Measurements from ENCODE around the gene CPNE1. TPM values are rescaled to one million over a fixed set of nuclear protein-coding genes. Genes with fewer than 3 reads are reported as not detected.

The CPNE1 gene
- polyA plus RNA-seq, 6 donors from 2014 or later = 178 to 542 (median 337) TPM

DNA sequence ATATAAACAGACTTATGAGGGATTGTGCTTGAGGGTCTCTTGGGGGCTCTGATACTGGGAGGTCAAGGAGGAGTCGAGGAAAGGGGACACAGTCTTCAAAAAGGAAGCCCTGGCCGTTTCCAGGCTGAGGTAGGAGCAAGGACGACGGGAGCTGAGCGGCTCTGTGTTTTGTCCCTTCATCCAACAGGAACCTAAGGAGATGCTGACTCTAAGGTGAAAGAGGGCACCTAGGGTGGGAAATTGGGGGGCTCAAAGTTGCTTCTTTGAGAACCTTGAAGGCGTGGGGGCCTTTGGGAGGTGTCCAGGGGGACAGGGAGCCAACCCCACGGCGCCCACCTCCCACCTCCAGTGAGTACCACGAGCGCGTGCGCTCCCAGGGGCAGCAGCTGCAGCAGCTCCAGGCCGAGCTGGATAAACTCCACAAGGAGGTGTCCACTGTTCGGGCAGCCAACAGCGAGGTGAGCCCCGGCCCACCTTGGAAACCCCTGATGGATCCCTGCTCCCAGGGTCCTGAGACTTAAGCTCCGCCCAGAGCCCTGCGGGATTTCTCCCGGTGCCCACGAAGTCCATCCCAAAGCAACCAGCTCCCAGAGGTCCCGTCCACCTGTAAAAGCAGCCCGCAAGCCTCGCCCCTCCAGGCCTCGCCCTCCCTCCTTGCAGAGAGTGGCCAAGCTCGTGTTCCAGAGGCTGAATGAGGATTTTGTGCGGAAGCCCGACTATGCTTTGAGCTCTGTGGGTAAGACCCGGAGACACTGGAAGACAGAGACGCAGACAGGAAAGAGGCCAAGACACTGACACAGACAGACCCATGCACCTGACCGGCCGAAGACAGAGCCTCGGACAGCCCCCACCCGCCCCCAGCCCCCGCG, 46.2 kb downstream of the CPNE1 start:
- peaks cover 0 to 4% (median 4%) of the 10 kb centered on the region in 3 donors for H3K27me3 Mint-ChIP-seq
- ATAC-seq (ENCODE audit: low read depth in 2 of 2) (no peak), DNase-seq (no peak)
- H3K4me3 Mint-ChIP-seq = peak overlapping the region; percentile 85 to 96 (median 92)
- H3K9me3 Mint-ChIP-seq = no peaks in the 10 kb centered on the region
- no peaks in the 10 kb centered on the region for H3K36me3 Mint-ChIP-seq
- peaks cover 38 to 53% (median 50%) of the 10 kb centered on the region in 3 donors for H3K4me1 Mint-ChIP-seq
- H3K27ac Mint-ChIP-seq = peak overlapping the region; percentile 60 to 99 (median 77)

DNA sequence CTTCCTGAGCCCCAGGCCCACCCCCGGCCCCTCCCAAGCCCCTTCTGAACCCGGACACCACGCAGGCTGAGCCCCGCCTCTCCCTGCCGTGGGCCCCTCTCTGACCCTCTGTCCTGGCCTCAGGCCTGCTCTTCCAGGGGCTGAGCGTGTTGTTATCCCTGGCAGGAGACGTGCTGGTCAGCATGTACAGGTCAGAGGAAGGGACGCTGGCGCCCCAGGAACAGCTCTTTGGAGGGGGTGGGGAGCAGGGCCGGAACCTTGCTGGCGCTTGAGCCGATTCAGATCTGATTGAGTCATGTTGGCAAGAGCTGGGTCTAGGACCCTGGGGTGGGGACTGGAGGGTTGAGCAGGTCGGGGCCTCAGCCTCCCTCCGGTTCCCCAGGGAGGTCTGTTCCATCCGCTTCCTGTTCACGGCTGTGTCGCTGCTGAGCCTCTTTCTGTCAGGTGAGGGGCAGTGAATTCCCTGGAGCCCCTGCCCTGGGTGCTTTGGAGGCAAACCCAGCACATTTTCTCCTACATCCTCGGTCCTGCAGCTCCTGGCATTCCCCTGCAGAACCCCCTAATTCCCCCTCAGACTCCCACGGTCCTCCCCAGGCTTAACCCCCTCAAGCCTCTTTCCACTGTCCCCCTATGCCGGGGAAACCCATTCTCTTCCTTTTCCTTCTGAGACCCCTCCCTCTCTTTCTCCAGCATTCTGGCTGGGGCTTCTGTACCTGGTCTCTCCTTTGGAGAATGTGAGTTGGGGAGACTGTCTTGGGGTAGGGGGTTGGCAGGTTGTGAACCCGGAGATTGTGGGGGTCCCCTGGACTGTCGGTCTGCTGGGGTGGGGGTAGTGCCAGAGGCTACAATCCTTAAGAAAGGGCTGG, 47.1 kb downstream of the CPNE1 start:
- DNase-seq (peak; percentile 60), ATAC-seq (ENCODE audit: low read depth in 2 of 2) (no peak)
- Mint-ChIP-seq H3K27ac (peak overlapping the region; percentile 27 to 99 (median 78)), H3K4me1 (peaks cover 38 to 55% (median 50%) of the 10 kb centered on the region in 3 donors), H3K4me3 (peak overlapping the region; percentile 85 to 96 (median 92)), H3K27me3 (peaks cover 0 to 4% (median 4%) of the 10 kb centered on the region in 3 donors), H3K9me3 (no peaks in the 10 kb centered on the region), H3K36me3 (no peaks in the 10 kb centered on the region)

DNA sequence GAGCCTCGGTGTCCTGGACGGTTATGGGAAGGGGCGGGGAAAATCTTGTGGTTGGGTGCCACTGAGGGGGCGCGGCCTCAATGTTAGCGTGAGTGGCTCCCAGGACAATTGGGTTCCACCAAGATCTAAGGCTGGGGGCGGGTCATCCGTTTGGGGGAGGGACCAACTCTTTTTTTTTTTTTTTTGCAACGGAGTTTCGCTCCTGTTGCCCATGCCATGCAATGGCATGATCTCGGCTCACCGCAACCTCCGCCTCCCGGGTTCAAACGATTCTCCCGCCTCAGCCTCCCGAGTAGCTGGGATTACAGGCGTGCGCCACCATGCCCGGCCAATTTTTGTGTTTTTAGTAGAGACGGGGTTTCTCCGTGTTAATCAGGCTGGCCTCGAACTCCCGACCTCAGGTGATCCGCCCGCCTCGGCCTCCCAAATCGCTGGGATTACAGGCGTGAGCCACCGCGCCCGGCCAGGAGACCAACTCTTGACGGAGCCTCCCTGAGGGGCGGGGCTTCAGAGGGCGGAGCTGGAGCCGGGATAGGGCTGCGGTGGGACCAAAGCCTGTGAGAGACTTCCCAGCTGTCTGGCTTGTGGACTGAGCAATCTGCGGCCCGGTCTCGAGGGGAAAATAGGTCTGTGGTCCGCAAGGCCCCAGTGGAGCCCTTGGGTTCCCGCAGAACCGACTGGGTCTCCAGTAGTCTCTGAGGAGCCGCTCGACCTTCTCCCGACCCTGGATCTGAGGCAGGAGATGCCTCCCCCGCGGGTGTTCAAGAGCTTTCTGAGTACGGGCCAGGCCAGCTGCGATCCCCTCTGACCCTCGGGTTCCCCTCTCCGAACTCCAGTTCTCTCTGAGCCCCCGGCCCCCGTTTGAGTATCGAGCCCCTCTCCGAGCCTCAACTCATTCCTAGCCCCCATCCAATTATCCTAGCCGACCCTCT, 48.0 kb downstream of the CPNE1 start:
- H3K36me3 Mint-ChIP-seq = no peaks in the 10 kb centered on the region
- H3K27me3 Mint-ChIP-seq = peaks cover 0 to 4% (median 4%) of the 10 kb centered on the region in 3 donors
- ATAC-seq (ENCODE audit: low read depth in 2 of 2) (no peak), DNase-seq (no peak)
- H3K27ac Mint-ChIP-seq = peak overlapping the region; percentile 59 to 100 (median 97)
- peak overlapping the region; percentile 85 to 96 (median 92) for H3K4me3 Mint-ChIP-seq
- H3K9me3 Mint-ChIP-seq = no peaks in the 10 kb centered on the region
- H3K4me1 Mint-ChIP-seq = peaks cover 42 to 61% (median 58%) of the 10 kb centered on the region in 3 donors

DNA sequence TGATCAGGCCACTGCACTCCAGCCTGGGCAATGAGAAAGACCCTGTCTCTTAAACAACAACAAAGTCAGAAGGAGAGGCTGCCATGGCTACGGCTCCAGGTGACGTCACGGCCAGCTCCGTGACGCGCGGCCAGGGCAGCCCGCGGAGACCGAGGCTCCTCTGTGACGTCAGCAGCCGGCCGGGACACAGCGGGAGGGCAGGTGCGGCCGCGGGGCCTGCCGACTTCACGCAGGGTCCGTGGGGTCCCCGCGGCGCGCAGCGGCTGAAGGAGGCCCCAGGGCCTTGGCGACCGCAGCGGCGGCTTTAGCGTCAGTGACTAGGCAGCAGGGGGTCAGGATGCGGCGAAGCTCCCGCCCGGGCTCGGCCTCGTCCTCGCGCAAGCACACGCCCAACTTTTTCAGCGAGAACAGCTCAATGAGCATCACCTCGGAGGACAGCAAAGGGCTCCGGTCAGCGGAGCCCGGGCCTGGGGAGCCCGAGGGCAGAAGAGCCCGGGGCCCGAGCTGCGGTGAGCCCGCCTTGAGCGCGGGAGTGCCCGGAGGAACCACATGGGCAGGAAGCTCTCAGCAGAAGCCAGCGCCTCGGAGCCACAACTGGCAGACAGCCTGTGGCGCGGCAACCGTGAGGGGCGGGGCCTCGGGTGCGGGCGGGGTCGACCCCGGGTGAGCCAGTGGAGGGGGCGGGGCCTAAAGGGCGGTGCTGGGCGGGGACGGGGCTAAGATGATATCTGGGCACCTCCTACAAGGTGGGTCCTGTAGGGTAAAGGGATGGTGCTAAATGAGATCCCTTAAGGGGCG, 48.8 kb downstream of the CPNE1 start, which contains the start of gene SPAG4:
TSS of gene SPAG4 (plus strand) at position 163 of the 798 bp plus-strand sequence. CDS start at position 338, 175 bp downstream.
- Mint-ChIP-seq H3K4me1 (peaks cover 42 to 66% (median 61%) of the 10 kb centered on the region in 3 donors), H3K36me3 (no peaks in the 10 kb centered on the region), H3K27me3 (peaks cover 0 to 4% (median 4%) of the 10 kb centered on the region in 3 donors), H3K9me3 (no peaks in the 10 kb centered on the region), H3K4me3 (peak within 1 kb of the TSS; percentile 85 to 96 (median 92)), H3K27ac (peak within 1 kb of the TSS; percentile 99 to 100 (median 100))
- ATAC-seq (ENCODE audit: low read depth in 2 of 2) (peak; percentile 75), DNase-seq (peak; percentile 98)

DNA sequence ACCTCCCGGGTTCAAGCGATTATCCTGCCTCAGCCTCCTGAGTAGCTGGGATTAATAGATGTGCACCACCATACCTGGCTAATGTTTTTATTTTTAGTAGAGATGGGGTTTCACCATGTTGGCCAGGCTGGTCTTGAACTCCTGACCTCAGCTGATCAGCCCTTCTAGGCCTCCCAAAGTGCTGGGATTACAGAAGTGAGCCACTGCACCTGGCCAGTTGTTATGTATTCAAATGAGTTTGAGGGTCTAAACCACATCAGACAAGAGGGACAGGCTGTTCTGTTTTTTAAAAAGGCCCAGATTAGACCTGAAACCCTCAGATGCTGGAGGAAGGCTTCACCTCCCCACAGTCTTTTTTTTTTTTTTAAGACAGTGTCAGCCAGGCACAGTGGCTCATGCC, 53.2 kb downstream of the CPNE1 start:
- H3K4me3 Mint-ChIP-seq = peak overlapping the region in 1 of 8 donors; percentile 84
- peaks cover 0 to 4% (median 0%) of the 10 kb centered on the region in 3 donors for H3K27me3 Mint-ChIP-seq
- no peaks in the 10 kb centered on the region for H3K9me3 Mint-ChIP-seq
- H3K27ac Mint-ChIP-seq = peak overlapping the region in 3 of 6 donors; percentile 27 to 85 (median 36)
- peaks cover 17 to 32% (median 30%) of the 10 kb centered on the region in 3 donors for H3K4me1 Mint-ChIP-seq
- no peak for ATAC-seq (ENCODE audit: low read depth in 2 of 2)
- DNase-seq = no peak
- no peaks in the 10 kb centered on the region for H3K36me3 Mint-ChIP-seq

DNA sequence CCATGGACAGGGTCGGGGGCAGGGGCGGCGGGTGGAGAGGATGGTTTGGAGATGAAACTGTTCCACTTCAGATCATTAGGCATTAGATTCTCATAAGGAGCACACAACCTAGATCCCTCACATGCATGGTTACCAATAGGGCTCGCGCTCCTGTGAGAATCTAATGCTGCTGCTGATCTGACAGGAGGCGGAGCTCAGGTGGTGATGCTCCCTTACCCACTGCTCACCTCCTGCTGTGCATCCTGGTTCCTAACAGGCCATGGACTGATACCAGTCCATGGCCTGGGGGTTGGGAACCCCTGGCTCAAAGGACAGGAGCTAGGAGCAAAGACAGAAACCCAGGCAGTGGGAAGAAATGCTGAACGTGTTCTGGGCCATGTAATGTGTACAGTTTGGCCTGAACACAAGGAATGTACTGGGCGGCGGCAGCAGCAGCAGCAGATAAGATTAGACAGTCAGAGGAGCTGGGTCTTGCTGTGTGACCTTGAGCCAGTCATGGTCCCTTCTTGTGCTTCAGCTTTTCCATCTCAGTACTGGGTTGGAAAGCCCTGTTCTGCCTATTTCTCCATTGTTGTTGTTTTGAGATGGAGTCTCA, 53.8 kb downstream of the CPNE1 start:
- H3K27me3 Mint-ChIP-seq = peaks cover 0 to 4% (median 0%) of the 10 kb centered on the region in 3 donors
- no peaks in the 10 kb centered on the region for H3K36me3 Mint-ChIP-seq
- H3K9me3 Mint-ChIP-seq = no peaks in the 10 kb centered on the region
- DNase-seq = no peak
- peaks cover 13 to 29% (median 26%) of the 10 kb centered on the region in 3 donors for H3K4me1 Mint-ChIP-seq
- peak overlapping the region in 3 of 6 donors; percentile 27 to 82 (median 36) for H3K27ac Mint-ChIP-seq
- no peak overlapping the region for H3K4me3 Mint-ChIP-seq
- no peak for ATAC-seq (ENCODE audit: low read depth in 2 of 2)

DNA sequence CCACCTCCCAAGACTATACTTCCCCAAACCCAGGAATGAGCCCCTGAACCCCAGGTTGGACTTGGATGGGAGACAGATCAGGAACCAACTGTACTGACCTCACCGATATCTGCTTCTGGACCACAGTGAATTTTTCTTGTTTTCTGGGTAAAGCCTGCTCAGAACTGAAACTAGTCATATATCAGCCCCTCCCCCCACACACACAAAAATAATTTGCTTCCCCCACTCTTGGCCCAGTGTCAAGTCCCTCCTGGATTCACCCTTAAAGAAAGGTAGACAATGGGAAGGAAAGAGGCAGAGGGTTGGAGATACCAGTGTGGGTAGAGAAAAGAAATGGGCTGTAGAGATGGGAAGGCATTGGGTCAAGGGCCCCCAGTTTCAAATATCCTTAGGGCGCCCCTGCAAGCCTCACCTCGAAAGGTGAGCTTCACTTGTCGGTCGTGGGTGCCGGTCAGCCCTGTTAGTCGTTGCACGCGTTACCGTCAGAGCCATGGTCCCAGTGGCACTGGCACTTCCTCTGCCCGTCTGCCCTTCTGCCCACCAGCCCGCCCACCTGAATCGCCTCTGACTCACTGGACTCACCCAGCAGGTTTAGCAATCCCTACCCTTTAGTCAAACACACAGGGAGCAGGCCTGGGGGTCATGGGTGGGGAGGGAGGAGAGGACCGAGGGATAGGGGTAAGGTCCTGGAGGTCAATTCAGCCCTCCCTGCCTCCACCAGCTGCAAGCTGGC, 57.5 kb downstream of the CPNE1 start:
- Mint-ChIP-seq H3K9me3 (no peaks in the 10 kb centered on the region), H3K4me3 (no peak overlapping the region), H3K36me3 (no peaks in the 10 kb centered on the region), H3K27ac (peak overlapping the region in 2 of 6 donors; percentile 38 to 39), H3K4me1 (peaks cover 0 to 12% (median under 1%) of the 10 kb centered on the region in 3 donors), H3K27me3 (peaks cover 8 to 16% (median 15%) of the 10 kb centered on the region in 3 donors)
- ATAC-seq (ENCODE audit: low read depth in 2 of 2) = no peak
- DNase-seq = no peak

DNA sequence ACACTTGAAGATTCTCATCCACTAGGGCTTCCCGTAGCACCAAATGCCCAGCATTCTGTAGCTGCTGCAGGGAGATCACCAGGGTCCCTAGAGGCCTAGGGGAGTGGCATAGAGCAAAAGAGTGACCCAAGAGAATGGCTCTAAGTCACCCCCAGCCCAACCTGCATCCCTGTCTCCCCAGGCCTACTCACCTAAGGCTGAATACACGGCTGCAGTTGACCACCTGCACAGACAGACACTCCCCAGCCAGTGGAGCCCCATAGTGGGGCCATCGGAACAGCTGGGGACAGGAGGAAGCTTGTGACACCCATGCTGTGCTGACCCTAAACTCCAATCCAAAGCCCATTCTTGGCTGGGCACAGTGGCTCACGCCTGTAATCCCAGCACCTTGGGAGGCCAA, 58.6 kb downstream of the CPNE1 start:
- no peaks in the 10 kb centered on the region for H3K36me3 Mint-ChIP-seq
- no peaks in the 10 kb centered on the region for H3K9me3 Mint-ChIP-seq
- H3K27me3 Mint-ChIP-seq = peaks cover 12 to 25% (median 17%) of the 10 kb centered on the region in 3 donors
- H3K4me3 Mint-ChIP-seq = no peak overlapping the region
- ATAC-seq (ENCODE audit: low read depth in 2 of 2) (no peak), DNase-seq (no peak)
- H3K27ac Mint-ChIP-seq = no peak overlapping the region
- H3K4me1 Mint-ChIP-seq = peaks cover under 1 to 7% (median 5%) of the 10 kb centered on the region in 3 donors

DNA sequence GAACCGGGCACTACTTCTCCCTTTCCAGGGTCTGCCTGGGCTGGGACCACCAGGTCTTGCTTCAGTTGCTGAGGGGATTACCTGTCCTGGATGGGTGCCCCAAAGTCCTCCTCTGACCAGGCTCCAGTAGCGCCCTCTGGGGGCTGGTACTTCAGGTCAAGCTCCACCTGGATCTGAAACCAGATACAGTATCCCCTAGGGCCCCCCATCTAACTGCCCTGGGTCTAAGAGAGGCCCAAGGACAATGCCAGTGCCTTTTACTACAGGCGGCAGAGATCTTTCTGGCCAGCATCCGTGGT, 60.3 kb downstream of the CPNE1 start:
- Mint-ChIP-seq H3K27me3 (peaks cover 13 to 34% (median 21%) of the 10 kb centered on the region in 3 donors), H3K9me3 (no peaks in the 10 kb centered on the region), H3K36me3 (no peaks in the 10 kb centered on the region), H3K27ac (peak overlapping the region in 1 of 6 donors; percentile 24), H3K4me3 (peak overlapping the region in 2 of 8 donors; percentile 29 to 34), H3K4me1 (peaks cover 7 to 11% (median 10%) of the 10 kb centered on the region in 3 donors)
- DNase-seq (no peak), ATAC-seq (ENCODE audit: low read depth in 2 of 2) (no peak)

DNA sequence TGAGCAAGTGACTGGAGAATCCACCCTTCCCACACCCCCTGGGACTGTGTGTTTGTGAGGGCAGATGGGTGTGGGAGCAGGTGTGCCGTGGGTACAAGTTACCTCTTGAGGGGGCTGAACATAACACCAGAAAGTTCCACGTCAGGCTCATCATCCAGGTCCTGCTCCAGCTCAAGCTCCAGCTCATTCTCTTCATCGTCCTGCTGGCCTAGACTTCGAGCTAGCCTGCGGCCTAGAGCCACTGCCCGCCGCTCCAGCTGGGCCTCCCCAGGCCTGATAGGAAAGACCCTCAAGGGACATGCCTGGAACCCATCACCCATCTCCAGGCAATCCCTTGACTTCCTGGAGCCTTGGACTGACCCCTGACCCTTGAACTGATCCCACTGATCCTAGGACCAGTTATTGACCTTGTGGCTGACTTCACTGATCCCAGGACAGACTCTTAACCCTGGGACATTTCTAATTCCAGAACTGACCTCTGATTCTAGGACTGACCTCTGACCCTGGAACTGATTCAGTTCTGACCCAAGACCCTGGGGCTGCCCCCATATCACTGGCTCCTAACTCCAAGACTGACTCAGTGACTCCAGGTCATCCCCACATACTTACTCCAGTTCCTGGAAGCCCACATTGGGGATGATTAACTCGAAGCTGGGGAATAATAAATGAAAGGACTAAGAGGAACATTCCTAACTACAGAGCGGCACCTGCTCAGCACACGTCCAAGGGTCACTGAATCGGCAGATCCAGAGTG, 60.8 kb downstream of the CPNE1 start:
- H3K27me3 Mint-ChIP-seq = peaks cover 13 to 38% (median 26%) of the 10 kb centered on the region in 3 donors
- no peaks in the 10 kb centered on the region for H3K36me3 Mint-ChIP-seq
- no peaks in the 10 kb centered on the region for H3K9me3 Mint-ChIP-seq
- peak overlapping the region in 5 of 6 donors; percentile 44 to 69 (median 66) for H3K27ac Mint-ChIP-seq
- peaks cover 7 to 11% (median 10%) of the 10 kb centered on the region in 3 donors for H3K4me1 Mint-ChIP-seq
- peak overlapping the region in 3 of 8 donors; percentile 32 to 35 (median 34) for H3K4me3 Mint-ChIP-seq
- DNase-seq (no peak), ATAC-seq (ENCODE audit: low read depth in 2 of 2) (no peak)
